SK-N-SH treated with all-trans-retinoic acid at 6 μM for 48 hours (cell line): ENCODE results near the gene LTBR.

Source experiments
- ARNTL ChIP-seq: fragments of 450-650 bp; formaldehyde crosslinking; IDR thresholded peaks from 2 replicates; pipeline ENCODE4 v1.5.0; 2020; ENCODE audit warnings: low read depth, mild to moderate bottlenecking, moderate library complexity, borderline replicate concordance
- CREB5 ChIP-seq: fragments of 250-450 bp; sonication (Bioruptor Pico); IDR thresholded peaks from 2 replicates; pipeline ENCODE4 v1.5.1; 2020; ENCODE audit warnings: low read depth, mild to moderate bottlenecking, moderate library complexity
- ISL1 ChIP-seq: fragments of 250-450 bp; sonication (Bioruptor Pico); IDR thresholded peaks from 2 replicates; pipeline ENCODE4 v2.1.2; 2022; ENCODE audit warnings: mild to moderate bottlenecking, moderate library complexity
- PPARA ChIP-seq: fragments of 250-450 bp; sonication (Bioruptor Pico); IDR thresholded peaks from 2 replicates; pipeline ENCODE4 v1.5.0; 2020; ENCODE audit warnings: mild to moderate bottlenecking, borderline replicate concordance
- RARB ChIP-seq: fragments of 250-450 bp; sonication (Bioruptor Pico); IDR thresholded peaks from 2 replicates; pipeline ENCODE4 v1.8.0; 2021; ENCODE audit warnings: mild to moderate bottlenecking, moderate library complexity
- SNAI2 ChIP-seq: fragments of 250-450 bp; sonication (Bioruptor Pico); IDR thresholded peaks from 2 replicates; pipeline ENCODE4 v1.5.0; 2020; ENCODE audit warnings: mild to moderate bottlenecking, moderate library complexity
- TCF4 ChIP-seq: fragments of 250-450 bp; sonication (Bioruptor Pico); IDR thresholded peaks from 2 replicates; pipeline ENCODE4 v1.8.0; 2021; ENCODE audit warnings: mild to moderate bottlenecking, moderate library complexity, borderline replicate concordance
- ZFP3 ChIP-seq: fragments of 250-450 bp; sonication (Bioruptor Pico); IDR thresholded peaks from 2 replicates; pipeline ENCODE4 v1.5.0; 2020; ENCODE audit warnings: mild to moderate bottlenecking, moderate library complexity
- ZNF8 ChIP-seq: fragments of 450-650 bp; formaldehyde crosslinking; IDR thresholded peaks from 2 replicates; pipeline ENCODE4 v1.5.0; 2020; ENCODE audit warnings: mild to moderate bottlenecking, moderate library complexity

DNA sequence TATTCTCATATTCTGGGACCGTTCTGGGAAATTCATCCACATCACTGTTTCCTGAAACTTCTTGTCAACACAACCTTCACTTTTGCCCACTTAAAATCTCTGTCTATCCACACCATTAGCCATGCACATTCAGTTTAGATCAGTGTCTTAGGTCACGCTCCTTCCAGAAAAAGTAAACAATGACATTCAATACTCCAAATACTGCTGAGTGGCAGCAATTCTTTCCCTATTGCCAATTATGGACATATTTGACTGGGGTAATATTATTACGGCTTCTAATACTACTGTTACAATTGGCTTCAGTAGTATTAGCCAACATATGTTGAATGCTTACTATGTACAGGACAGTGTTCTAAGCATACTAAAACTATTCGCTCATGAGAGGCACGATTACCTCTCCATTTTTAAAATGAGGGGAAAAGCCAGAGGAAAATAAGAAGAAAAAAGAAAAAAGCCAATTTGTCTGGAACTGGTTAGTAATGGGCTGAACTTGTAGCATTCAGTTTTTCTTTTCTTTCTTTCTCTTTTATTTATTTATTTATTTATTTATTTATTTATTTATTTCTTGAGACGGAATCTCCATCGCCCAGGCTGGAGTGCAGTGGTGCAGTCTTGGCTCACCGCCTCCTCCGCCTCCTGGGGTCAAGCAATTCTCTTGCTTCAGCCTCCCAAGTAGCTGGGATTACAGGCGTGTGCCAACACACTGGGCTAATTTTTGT is 23.4 kb downstream of the LTBR start:
- TF ChIP-seq ZNF8 (CRISPR knock-in tag), result no peak
- no peak for TF ChIP-seq ISL1
- no peak for TF ChIP-seq SNAI2 (CRISPR knock-in tag)
- no peak for TF ChIP-seq PPARA (CRISPR knock-in tag)
- TF ChIP-seq ARNTL (CRISPR knock-in tag), result no peak
- TF ChIP-seq RARB (CRISPR knock-in tag), result no peak
- TF ChIP-seq ZFP3, result no peak
- no peak for TF ChIP-seq CREB5
- TF ChIP-seq TCF4, result no peak
